IPS-20b (cell line): ENCODE results near the gene HAPLN3.

Source experiments
- H3K27ac ChIP-seq: one replicate; pipeline ENCODE4 v1.5.1; 2013; ENCODE audit warnings: low read length
- H3K27me3 ChIP-seq: 2 replicates; pipeline ENCODE4 v1.6.1; 2013; ENCODE audit warnings: mild to moderate bottlenecking, low read length, inconsistent platforms; ENCODE audit not compliant: insufficient read depth
- H3K36me3 ChIP-seq: 2 replicates; pipeline ENCODE4 v1.6.1; 2013; ENCODE audit warnings: low read depth, mild to moderate bottlenecking, inconsistent platforms, low read length, moderate library complexity; ENCODE audit not compliant: insufficient read depth
- H3K4me1 ChIP-seq: 2 replicates; pipeline ENCODE4 v1.6.1; 2013; ENCODE audit warnings: mild to moderate bottlenecking, control low read depth, inconsistent platforms, low read length, moderate library complexity; ENCODE audit not compliant: insufficient read depth
- H3K4me3 ChIP-seq: 2 replicates; pipeline ENCODE4 v1.5.1; 2013; ENCODE audit warnings: mild to moderate bottlenecking, low read length, inconsistent platforms
- H3K9ac ChIP-seq: 2 replicates; pipeline ENCODE4 v1.6.1; 2013; ENCODE audit warnings: low read depth, mild to moderate bottlenecking, inconsistent platforms, low read length, moderate library complexity
- H3K9me3 ChIP-seq: 2 replicates; pipeline ENCODE4 v1.6.1; 2013; ENCODE audit warnings: mild to moderate bottlenecking, low read depth, low read length, inconsistent platforms; ENCODE audit not compliant: insufficient read depth

Gene HAPLN3

DNA sequence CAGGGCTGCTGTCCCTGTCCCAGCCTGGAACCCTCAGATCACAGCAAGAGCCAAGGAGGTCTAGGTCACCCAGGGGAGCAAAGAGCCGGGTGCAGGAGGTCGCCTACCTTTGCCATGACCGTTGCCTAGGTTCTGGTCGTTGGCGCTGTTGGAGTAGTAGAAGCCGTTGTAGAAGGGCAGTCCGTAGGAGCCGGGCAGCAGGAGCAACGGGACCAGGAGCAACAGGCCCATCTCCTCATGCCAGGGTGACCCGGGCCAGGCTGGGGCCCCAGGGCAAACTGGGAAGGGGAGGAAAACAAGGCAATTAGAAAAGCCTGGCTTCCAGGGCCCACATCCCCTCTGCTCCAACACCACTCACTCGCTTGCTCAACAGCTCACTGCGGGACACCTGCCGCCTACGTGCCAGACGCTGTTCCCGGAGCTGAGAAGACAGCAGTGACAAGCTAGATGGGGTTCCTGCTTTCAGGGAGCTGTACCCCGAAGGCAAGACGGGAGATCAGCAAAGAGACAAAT lies 8.2 kb downstream of the HAPLN3 start:
- no peak overlapping the region for H3K27ac ChIP-seq
- H3K9ac ChIP-seq: no peak overlapping the region
- no peak overlapping the region for H3K4me3 ChIP-seq
- H3K4me1 ChIP-seq: peaks cover 4% of the 10 kb centered on the region; the same call in 1 of the 2 replicates
- H3K36me3 ChIP-seq: peaks cover 23% of the 10 kb centered on the region; the same call in 1 of the 2 replicates
- H3K9me3 ChIP-seq: no peaks in the 10 kb centered on the region
- H3K27me3 ChIP-seq: no peaks in the 10 kb centered on the region

DNA sequence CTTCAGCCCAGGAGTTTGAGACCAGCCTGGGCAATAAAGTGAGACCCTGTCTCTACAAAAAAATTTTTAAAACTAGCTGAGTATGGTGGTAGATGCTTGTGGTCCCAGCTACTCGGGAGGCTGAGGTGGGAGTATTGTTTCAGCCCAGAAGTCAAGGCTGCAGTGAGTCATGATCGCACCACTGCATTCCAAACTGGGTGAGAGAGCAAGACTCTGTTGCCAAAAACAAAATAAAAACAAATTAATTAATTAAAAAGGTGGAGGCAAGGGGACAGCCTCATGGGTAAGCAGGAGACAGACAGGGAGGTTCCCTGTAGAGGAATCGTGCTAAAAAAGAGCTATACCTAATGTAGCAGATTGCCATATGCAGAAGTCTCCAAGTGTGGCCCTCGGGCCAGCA lies 12.6 kb downstream of the HAPLN3 start:
- Histone ChIP-seq H3K9ac (no peak overlapping the region), H3K9me3 (no peaks in the 10 kb centered on the region), H3K36me3 (peaks cover 44% of the 10 kb centered on the region; the same call in 1 of the 2 replicates), H3K27ac (no peak overlapping the region), H3K4me1 (peaks cover 4% of the 10 kb centered on the region; the same call in 1 of the 2 replicates), H3K4me3 (no peak overlapping the region), H3K27me3 (no peaks in the 10 kb centered on the region)

DNA sequence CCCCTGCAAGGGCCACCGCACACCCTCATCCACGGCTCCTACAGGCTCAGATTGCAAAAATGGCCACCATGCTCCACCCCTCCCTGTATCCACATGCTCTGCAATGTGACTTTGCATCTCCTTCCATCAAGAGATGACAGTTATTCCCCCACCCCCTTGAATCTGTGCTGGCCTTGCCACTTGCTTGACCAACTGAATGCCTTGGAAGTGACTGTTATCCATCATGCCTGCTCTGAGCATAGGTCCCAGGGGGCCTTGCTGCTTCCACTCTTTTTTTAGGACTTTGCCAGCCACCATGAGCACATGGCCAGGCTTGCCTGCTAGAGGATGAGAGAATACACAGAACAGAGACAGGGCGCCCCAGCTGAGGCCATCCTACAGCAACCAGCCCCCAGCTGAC lies 13.6 kb downstream of the HAPLN3 start:
- Histone ChIP-seq H3K9me3 (no peaks in the 10 kb centered on the region), H3K4me3 (no peak overlapping the region), H3K27ac (no peak overlapping the region), H3K4me1 (peaks cover 4% of the 10 kb centered on the region; the same call in 1 of the 2 replicates), H3K36me3 (peaks cover 44% of the 10 kb centered on the region; the same call in 1 of the 2 replicates), H3K27me3 (no peaks in the 10 kb centered on the region), H3K9ac (no peak overlapping the region)

DNA sequence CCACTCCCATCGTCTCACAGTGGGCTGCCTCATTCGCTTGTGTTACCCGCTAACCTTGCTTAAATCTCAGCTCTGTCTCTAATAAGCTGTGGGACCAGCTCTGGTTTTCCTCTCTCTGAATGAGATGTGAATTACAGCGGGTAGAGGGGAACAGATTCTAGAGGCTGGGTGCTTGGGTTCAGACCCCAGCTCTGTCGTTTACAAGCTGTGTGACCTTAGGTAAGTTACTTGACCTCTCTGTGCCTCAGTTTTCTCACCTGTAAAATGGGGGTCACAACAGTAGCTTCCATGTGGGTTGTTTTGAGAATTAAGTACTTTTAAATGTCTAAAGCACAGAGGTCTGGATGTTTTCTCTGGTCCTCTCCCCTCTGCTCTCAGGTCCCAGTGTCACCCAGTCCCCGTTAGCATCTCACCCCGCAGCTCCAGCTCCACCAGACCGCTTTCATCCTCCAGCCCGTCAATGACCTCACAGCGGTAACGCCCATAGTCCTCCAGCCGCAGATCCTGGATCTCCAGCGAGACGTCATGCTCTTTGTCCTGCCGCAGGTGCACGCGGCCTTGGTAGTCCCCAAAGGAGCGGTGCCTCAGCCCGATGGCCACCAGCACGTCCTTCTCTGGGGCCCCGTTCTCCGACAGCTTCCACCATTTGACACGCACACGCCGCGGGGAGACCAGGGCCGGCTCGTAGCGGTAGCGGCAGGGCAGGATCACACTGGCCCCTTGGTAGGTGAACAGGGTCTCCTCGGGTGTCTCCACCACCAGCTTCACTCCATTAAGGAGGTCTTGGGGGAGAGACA lies 14.2 kb downstream of the HAPLN3 start:
- Histone ChIP-seq H3K9me3 (no peaks in the 10 kb centered on the region), H3K27me3 (no peaks in the 10 kb centered on the region), H3K9ac (no peak overlapping the region), H3K4me1 (peaks cover 4% of the 10 kb centered on the region; the same call in 1 of the 2 replicates), H3K27ac (no peak overlapping the region), H3K4me3 (no peak overlapping the region), H3K36me3 (peaks cover 44% of the 10 kb centered on the region; the same call in 1 of the 2 replicates)

- H3K36me3 ChIP-seq: peaks cover 44% of the 10 kb centered on the region; the same call in 1 of the 2 replicates
- H3K4me1 ChIP-seq: no peaks in the 10 kb centered on the region; the same call in 1 of the 2 replicates
- H3K4me3 ChIP-seq: no peak overlapping the region
- H3K9ac ChIP-seq: no peak overlapping the region
- no peaks in the 10 kb centered on the region for H3K27me3 ChIP-seq
- H3K9me3 ChIP-seq: no peaks in the 10 kb centered on the region
- no peak overlapping the region for H3K27ac ChIP-seq
Observed at GRCh38 chr15:88878720-88879184, 16.6 kb downstream of the HAPLN3 start.

GRCh38 chr15:88877906-88878305 lies 17.4 kb downstream of the HAPLN3 start:
- Histone ChIP-seq H3K9ac (no peak overlapping the region), H3K27me3 (no peaks in the 10 kb centered on the region), H3K4me1 (no peaks in the 10 kb centered on the region; the same call in 1 of the 2 replicates), H3K27ac (no peak overlapping the region), H3K9me3 (no peaks in the 10 kb centered on the region), H3K36me3 (peaks cover 38% of the 10 kb centered on the region; the same call in 1 of the 2 replicates), H3K4me3 (no peak overlapping the region)

DNA sequence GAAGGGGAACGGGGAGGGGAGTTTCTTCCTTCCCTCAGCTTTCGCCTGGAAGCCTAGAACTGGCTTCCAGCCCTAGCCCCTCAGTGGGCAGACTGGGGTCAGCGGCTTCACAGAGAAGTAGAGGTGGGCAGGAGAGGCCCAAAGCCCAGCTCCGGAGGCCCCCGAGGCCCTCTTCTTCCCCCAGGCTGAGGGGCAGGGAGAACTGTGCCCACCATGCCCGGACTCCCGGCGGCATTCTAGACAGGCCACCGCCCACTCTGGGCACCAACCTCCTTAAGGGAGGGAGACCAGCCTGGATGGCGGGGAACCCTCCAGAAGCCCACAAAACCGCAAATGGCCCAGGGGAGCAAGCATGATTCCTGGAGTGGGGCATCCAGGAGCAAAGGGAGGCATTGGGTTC lies 17.9 kb downstream of the HAPLN3 start:
- Histone ChIP-seq H3K9me3 (no peaks in the 10 kb centered on the region), H3K27me3 (no peaks in the 10 kb centered on the region; the same call in 1 of the 2 replicates), H3K9ac (no peak overlapping the region), H3K27ac (no peak overlapping the region), H3K36me3 (peaks cover 33% of the 10 kb centered on the region; the same call in 1 of the 2 replicates), H3K4me1 (no peaks in the 10 kb centered on the region; the same call in 1 of the 2 replicates), H3K4me3 (no peak overlapping the region)

GRCh38 chr15:88876573-88876972 lies 18.8 kb downstream of the HAPLN3 start:
- H3K9ac ChIP-seq: no peak overlapping the region
- H3K36me3 ChIP-seq: peaks cover 27% of the 10 kb centered on the region; the same call in 1 of the 2 replicates
- H3K4me1 ChIP-seq: no peaks in the 10 kb centered on the region; the same call in 1 of the 2 replicates
- no peaks in the 10 kb centered on the region for H3K9me3 ChIP-seq
- H3K27ac ChIP-seq: no peak overlapping the region
- H3K27me3 ChIP-seq: no peaks in the 10 kb centered on the region; the same call in 1 of the 2 replicates
- H3K4me3 ChIP-seq: no peak overlapping the region

GRCh38 chr15:88874684-88875083 lies 20.7 kb downstream of the HAPLN3 start:
- H3K36me3 ChIP-seq: peaks cover 10% of the 10 kb centered on the region; the same call in 1 of the 2 replicates
- H3K9ac ChIP-seq: no peak overlapping the region
- H3K27me3 ChIP-seq: no peaks in the 10 kb centered on the region; the same call in 1 of the 2 replicates
- H3K4me3 ChIP-seq: no peak overlapping the region
- H3K9me3 ChIP-seq: no peaks in the 10 kb centered on the region
- H3K4me1 ChIP-seq: no peaks in the 10 kb centered on the region; the same call in 1 of the 2 replicates
- no peak overlapping the region for H3K27ac ChIP-seq

DNA sequence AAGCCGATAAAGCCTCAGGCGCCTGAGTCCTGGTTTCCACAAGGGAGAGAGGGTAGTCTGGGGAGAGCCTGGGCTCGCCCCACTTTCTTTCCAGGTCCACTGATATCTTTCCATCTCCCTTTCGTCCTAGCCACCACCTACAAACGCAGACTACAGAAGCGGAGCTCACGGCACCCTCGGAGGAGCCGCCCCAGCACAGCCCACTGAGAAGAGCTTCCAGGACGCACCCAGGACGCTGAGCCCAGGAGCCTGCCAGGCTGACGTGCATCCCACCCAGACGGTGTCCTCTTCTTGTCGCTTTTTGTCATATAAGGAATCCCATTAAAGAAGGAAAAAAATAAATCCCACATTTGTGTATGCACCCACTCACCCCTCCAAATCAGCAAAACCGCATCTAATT lies 21.1 kb downstream of the HAPLN3 start:
- peaks cover 8% of the 10 kb centered on the region; the same call in 1 of the 2 replicates for H3K36me3 ChIP-seq
- no peak overlapping the region for H3K27ac ChIP-seq
- H3K27me3 ChIP-seq: no peaks in the 10 kb centered on the region; the same call in 1 of the 2 replicates
- no peak overlapping the region for H3K9ac ChIP-seq
- no peaks in the 10 kb centered on the region for H3K9me3 ChIP-seq
- H3K4me1 ChIP-seq: no peaks in the 10 kb centered on the region; the same call in 1 of the 2 replicates
- no peak overlapping the region for H3K4me3 ChIP-seq

DNA sequence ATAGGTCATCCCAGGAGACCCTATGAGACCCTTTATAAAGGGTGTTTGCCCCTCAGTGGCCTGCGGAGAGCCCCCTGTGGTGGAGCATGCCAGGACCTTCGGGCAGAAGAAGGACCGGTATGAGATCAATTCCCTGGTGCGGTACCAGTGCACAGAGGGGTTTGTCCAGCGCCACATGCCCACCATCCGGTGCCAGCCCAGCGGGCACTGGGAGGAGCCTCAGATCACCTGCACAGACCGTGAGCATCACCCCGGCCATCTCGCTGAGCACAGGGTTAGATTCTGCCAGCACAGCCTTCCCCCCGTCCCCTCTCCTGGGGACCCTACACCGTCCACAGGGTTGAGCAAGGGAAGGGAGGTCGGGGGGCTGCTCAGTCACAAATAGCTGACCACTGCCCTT lies 21.6 kb downstream of the HAPLN3 start:
- Histone ChIP-seq H3K27ac (no peak overlapping the region), H3K4me1 (no peaks in the 10 kb centered on the region; the same call in 1 of the 2 replicates), H3K9ac (no peak overlapping the region), H3K36me3 (peaks cover 8% of the 10 kb centered on the region; the same call in 1 of the 2 replicates), H3K4me3 (no peak overlapping the region), H3K9me3 (no peaks in the 10 kb centered on the region), H3K27me3 (no peaks in the 10 kb centered on the region; the same call in 1 of the 2 replicates)
